Occipital lobe (tissue), 2 donors: ENCODE results near the gene PRKCH. TPM values are rescaled to one million over a fixed set of nuclear protein-coding genes. Genes with fewer than 3 reads are reported as not detected.
"Not testable (repeated sequence)": the region's sequence is repeated elsewhere in the genome, so short reads cannot be mapped to it uniquely, and the experiment has no call there.

Experiments
- DNase-seq: peaks from one replicate; lab custom pipeline; 2025; lab: John Stamatoyannopoulos, UW
- total RNA-seq: library from RNA; depleted of rRNA; stranded (reverse); fragments of >200 nt; gene quantifications from one replicate; pipeline ENCODE4 v1.2.3, GENCODE V29; 2014

Gene PRKCH
- total RNA-seq, 1 donor from 2014 or later = 21.2 TPM

- DNase-seq = no peak
Observed at GRCh38 chr14:61388976-61389576, 67.7 kb downstream of the PRKCH start.

- DNase-seq = no peak
Observed at GRCh38 chr14:61391119-61391518, 69.7 kb downstream of the PRKCH start.

DNA sequence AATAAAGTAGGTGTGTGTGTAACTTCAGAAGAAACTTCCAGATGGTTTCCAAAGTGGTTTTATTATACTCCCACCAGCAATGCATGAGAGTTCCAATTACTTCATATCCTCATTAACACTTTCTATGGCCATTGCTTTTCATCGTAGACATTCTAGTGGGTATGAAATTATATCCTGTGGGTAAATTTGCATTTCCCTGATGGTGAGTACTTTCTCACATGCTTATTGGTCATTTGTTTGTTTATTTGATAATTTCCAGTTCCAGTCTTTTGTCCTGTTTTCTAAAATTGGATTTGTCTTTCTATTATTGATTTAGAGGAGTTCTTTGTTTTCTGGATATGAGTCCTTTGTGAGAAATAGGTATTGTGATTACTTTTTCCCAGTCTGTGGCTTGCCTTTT is 70.9 kb downstream of the PRKCH start:
- no peak for DNase-seq

- no peak for DNase-seq
Observed at GRCh38 chr14:61394542-61394941, 73.2 kb downstream of the PRKCH start.

DNA sequence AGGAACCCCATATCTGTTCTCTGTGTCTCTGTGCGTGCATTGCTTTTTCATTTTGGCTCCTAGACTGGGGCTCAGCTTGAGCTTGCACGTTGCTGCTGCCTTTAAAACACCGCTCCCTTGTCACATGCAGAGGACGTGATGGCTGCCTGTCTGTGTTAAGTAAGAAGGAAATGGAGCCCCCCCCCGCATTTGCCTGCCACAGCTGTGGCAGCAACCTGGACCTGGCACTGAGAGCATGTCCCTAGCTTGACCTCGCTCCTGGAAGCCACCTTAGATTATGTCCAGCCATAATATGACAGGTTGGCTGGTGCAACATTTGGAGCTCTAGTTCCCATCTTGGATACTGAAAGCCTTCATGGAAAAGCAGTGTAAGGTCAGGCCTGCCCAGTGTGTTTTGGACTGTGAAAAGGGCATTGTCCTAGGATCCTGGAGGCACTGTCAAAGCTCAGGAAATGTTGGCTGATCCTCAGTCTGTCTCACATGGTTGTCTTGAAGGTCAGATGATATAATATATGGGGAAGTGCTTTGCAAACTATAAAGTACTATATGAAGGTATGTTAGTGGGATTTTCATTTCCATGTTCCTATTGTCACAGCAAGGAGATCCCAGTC is 73.8 kb downstream of the PRKCH start:
- no peak for DNase-seq

GRCh38 chr14:61396279-61396678 is 74.9 kb downstream of the PRKCH start:
- DNase-seq = no peak

- no peak for DNase-seq
Observed at GRCh38 chr14:61396694-61397093, 75.3 kb downstream of the PRKCH start.

- DNase-seq = no peak
Observed at GRCh38 chr14:61397615-61398014, 76.2 kb downstream of the PRKCH start.

- no peak for DNase-seq
Observed at GRCh38 chr14:61398221-61398620, 76.8 kb downstream of the PRKCH start.

GRCh38 chr14:61399365-61399764 is 78.0 kb downstream of the PRKCH start:
- no peak for DNase-seq

DNA sequence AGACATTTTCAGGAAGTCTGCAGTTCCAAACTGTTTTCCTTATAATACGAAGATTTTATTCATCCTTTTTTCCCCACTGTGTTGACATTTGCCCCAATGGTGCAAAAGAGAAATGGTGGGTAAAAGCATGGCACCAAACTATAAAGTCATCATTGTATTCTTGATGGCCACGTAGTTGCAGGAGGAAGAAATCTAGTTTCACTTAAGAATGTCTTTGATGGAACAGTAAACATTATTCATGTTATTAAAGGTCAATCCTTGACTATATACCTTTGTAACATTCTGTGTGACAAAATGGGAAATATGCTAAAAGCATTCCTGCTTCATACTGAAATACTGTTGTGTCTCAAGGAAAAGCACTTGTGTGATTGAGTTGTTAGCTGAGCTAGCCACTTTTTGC is 80.1 kb downstream of the PRKCH start:
- no peak for DNase-seq

- DNase-seq = no peak
Observed at GRCh38 chr14:61403411-61403810, 82.0 kb downstream of the PRKCH start.

GRCh38 chr14:61404637-61405036 is 83.3 kb downstream of the PRKCH start:
- DNase-seq = no peak

DNA sequence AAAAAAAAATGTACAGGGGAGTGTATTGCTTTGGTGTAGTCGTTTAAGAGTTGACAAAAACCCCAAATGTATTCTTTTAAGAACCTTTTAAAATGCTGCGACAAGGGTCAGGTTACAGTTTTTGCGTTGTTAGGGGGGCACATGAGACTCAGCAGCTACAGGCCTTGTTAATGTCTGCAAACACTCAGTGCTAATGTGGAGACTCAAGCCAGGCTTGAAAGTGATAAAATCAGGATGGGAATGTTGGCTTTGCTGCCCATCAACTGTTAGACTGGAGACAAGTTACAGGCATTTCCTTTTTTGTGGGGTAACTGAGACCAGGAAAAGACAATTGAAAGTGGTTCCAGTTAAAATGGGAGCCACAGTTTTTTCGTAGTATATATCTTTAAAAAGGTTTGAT is 84.8 kb downstream of the PRKCH start:
- no peak for DNase-seq

DNA sequence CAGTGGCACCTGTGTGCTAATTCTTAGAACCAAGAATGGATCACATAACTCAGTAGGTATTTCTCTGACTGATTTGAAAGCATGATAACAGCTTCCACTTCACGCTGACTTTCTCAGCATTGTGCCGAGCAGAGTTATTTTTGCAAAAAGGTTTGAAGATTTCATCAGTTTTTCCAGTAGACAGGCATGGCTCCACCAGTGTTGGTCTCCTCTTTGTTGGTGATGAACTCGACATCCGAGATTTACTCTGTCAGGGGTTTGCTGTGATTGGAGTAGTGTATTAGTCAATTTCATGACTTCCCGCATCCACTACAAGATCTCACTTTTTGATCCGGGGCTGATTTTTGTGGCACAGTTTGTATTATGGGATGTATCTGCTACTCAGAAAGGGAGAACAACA is 85.3 kb downstream of the PRKCH start:
- DNase-seq = no peak

- DNase-seq = no peak
Observed at GRCh38 chr14:61408498-61408897, 87.1 kb downstream of the PRKCH start.

DNA sequence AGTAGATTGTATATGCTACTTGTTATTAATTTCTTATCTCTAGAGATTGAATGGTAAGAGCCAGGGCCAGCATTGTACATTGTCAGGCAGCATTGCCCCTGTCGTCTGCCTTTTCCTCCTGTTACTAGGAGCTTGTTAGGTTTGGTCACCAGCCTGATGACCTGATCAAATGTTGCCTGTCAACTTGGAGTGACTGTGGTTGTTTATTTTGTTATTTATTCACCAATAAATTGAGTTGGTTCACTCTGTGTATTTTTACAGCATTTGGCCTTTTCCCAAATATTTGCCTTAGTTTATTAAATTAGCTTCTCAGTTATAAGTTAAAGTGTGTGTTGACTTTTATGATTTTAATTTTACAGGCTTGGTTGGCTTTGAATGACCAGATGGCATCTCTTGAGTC is 88.4 kb downstream of the PRKCH start:
- DNase-seq = no peak

- DNase-seq = not testable (repeated sequence)
Observed at GRCh38 chr14:61415934-61416333, 94.6 kb downstream of the PRKCH start.

DNA sequence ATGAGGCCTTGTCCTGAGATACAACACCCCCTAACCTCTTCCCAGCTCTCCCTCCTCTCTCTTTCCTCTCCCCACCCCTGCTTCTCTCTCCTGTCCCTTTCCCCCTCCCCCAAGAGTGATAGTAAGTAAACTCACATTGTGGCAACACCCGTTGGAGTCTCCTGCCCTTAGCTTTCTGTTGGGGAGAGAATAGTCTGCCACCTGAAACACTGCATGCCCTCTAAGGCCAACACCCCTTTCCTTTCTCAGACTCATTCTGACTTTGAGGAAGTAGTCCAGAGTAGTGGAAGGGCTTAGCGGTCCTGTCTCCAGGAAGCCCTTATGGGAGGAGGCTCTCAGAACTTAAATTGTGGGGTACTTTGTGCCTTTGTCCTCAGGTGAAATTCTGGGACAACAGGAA is 95.2 kb downstream of the PRKCH start:
- DNase-seq = no peak

DNA sequence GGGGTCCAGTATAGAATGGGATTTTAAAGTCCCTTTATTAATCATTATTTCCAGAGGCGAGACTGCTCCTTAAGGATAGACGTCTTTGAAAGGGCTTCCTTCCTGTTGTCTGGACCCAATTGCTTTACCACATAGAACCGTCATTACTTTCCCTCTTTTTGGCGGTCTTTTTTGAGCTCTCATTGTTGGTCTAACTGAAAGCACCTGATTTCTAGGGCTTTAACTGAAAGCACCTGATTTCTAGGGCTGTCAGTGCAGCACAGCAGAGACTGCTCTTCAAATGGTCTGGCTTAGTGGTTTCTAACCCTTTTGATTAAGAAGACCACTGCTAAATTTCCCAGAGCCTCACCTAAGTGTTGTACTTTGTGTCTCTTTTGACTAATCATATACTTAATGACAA is 95.8 kb downstream of the PRKCH start:
- DNase-seq = no peak

DNA sequence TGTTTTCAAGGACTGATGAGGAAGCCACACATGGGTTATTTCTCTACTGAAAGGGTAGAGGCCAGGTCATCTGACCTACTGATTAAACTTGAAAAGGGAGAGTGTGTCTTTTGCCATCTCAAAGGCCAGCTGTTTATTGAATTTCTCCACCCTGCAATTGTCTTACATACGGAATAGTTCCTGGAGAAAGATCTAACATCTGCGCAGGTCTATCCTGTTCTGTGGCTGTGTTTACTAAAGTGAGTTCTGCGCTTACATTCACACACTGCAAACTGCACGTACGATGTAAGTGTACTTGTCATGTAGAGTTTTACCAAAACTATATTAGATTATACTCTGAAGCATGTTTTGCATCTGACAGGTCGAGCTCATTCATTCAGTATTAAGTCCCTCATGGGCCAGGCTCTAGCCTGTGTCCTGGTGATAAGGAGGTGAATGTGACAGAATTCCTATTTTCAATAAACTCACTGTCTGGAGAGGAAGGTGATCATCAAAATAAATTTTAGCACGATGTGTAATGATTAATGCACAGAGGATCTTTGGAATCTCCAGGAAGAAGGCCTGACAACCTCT is 96.6 kb downstream of the PRKCH start:
- DNase-seq = no peak

DNA sequence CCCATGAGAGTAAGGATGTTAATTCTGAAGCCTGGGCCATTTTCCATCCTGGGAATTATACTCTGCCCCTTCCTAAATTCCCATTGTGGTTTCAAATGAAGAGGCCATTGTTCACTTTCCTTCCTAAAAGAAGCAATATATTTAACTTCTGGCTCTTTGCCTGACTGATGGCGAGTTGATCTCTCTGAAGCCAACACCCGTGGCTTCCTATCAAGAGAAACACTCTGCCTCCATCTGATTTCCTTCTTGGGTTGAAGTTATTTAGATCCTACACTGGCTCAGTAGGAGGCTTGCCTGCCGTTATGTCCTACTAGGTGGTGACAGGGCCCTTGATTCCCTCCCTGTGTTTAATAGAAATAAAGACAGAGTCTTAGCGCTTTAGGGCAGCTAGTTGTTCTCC is 97.4 kb downstream of the PRKCH start:
- DNase-seq = no peak

GRCh38 chr14:61419201-61419600 is 97.8 kb downstream of the PRKCH start:
- DNase-seq = no peak
